ENCODE data around the gene MYEOV. TPM values are rescaled to one million over a fixed set of nuclear protein-coding genes. Genes with fewer than 3 reads are reported as not detected.

MYEOV gene
- total and polyA plus RNA-seq, 5 donors from 2014 or later: 1.0 TPM; not detected in 4

DNA sequence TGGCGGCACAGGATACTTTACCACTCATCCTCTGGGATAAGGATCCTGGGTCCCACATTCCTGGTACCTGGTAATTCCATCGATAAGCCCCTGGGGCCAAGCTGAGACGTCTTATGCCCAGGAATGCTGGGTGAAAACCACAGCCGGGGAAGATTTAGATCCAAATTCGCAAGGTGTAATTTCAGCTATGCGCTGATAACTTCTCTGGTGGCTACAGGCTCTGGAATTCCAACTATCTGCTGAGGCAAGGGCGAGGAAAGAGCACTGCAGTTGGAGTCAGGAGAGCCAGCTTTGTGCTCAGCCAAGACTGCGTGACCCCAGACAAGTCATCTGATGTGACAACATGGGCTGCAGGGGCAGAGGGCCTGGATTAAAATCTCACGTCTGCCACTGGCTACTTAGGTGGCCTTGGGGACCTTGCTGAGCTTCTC is 9.9 kb upstream of the MYEOV start:
- no peaks in the 10 kb centered on the region for H3K36me3 Mint-ChIP-seq

DNA sequence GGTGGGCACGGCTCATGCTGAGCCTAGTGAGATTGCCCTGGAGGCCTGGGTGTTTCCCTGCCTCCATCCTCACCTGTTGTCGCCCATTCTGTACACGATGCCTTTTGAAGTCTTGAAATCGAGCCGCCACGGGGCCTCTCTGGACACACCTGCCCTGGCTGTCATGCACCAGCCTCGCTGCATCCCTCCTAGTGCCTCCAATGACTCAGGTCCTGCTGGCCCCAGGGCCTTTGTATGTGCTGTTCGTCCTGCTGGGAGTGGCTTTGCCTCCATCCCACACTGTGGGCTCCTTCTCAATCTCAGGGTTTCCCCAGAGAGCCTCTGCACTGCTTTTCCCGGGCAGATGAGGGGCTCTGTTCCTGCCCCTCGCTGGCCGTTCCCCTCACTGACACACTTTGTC is 8.9 kb upstream of the MYEOV start:
- H3K4me3 ChIP-seq (ENCODE audit: low read depth, low read length): no peak overlapping the region
- no peaks in the 10 kb centered on the region for H3K9me3 ChIP-seq (ENCODE audit: control insufficient read depth in 2 of 2, low read length in 2 of 2)
- Mint-ChIP-seq H3K4me3 (no peak overlapping the region), H3K9me3 (peaks cover 0 to 2% (median 0%) of the 10 kb centered on the region in 7 donors), H3K36me3 (no peaks in the 10 kb centered on the region), H3K4me1 (no peaks in the 10 kb centered on the region), H3K27ac (peak overlapping the region in 1 of 3 donors; percentile 38), H3K27me3 (no peaks in the 10 kb centered on the region)
- no peaks in the 10 kb centered on the region for H3K36me3 ChIP-seq (ENCODE audit: control insufficient read depth, insufficient read depth, low read length)
- DNase-seq (no peak), ATAC-seq (ENCODE audit: low read depth in 2 of 2) (no peak)
- H3K27me3 ChIP-seq (ENCODE audit: control insufficient read depth, insufficient read depth, low read length): no peaks in the 10 kb centered on the region
- H3K27ac ChIP-seq (ENCODE audit: insufficient read depth, low read length, poor library complexity, severe bottlenecking): no peak overlapping the region
- H3K4me1 ChIP-seq (ENCODE audit: control insufficient read depth, insufficient read depth, low read length, poor library complexity, severe bottlenecking): no peaks in the 10 kb centered on the region

More for the DNA sequence above, 9.9 kb upstream of the MYEOV start:
- H3K27ac Mint-ChIP-seq: no peak overlapping the region
- no peaks in the 10 kb centered on the region for H3K27me3 ChIP-seq (ENCODE audit: control insufficient read depth, insufficient read depth, low read length)
- no peaks in the 10 kb centered on the region for H3K27me3 Mint-ChIP-seq
- H3K9me3 ChIP-seq (ENCODE audit: control insufficient read depth in 2 of 2, low read length in 2 of 2): no peaks in the 10 kb centered on the region
- H3K27ac ChIP-seq (ENCODE audit: insufficient read depth, low read length, poor library complexity, severe bottlenecking): no peak overlapping the region
- H3K4me1 ChIP-seq (ENCODE audit: control insufficient read depth, insufficient read depth, low read length, poor library complexity, severe bottlenecking): no peaks in the 10 kb centered on the region
- H3K9me3 Mint-ChIP-seq: peaks cover 0 to 2% (median 0%) of the 10 kb centered on the region in 7 donors
- no peak overlapping the region for H3K4me3 ChIP-seq (ENCODE audit: low read depth, low read length)
- no peak for DNase-seq
- H3K4me3 Mint-ChIP-seq: no peak overlapping the region
- no peaks in the 10 kb centered on the region for H3K4me1 Mint-ChIP-seq
- no peak for ATAC-seq (ENCODE audit: low read depth in 2 of 2)
- no peaks in the 10 kb centered on the region for H3K36me3 ChIP-seq (ENCODE audit: control insufficient read depth, insufficient read depth, low read length)

DNA sequence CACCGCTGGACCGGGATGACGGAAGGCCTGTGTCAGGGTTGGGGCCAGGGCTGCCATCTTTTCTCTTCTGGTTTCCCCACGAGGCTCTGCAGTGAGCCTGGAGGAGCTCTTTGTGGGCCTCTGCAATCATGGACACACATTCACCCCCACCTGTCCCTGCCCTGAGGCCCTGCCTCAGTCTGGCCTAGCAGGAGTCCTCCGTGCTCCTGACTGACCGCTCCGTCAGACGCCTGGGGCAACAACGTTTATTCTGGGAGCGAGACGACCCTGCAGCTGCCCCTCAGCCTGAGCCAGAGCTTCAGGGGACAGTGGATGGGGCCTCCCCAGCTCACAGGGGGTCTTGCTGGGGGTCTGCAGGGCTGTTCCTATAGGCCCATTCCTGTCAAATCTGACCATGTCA is 8.2 kb upstream of the MYEOV start:
- Mint-ChIP-seq H3K4me3 (no peak overlapping the region), H3K27ac (no peak overlapping the region), H3K27me3 (peaks cover 3% of the 10 kb centered on the region), H3K36me3 (no peaks in the 10 kb centered on the region), H3K4me1 (no peaks in the 10 kb centered on the region), H3K9me3 (peaks cover 0 to 2% (median 0%) of the 10 kb centered on the region in 7 donors)
- Histone ChIP-seq H3K36me3 (ENCODE audit: control insufficient read depth, insufficient read depth, low read length) (no peaks in the 10 kb centered on the region), H3K27ac (ENCODE audit: insufficient read depth, low read length, poor library complexity, severe bottlenecking) (no peak overlapping the region), H3K9me3 (ENCODE audit: control insufficient read depth in 2 of 2, low read length in 2 of 2) (no peaks in the 10 kb centered on the region), H3K27me3 (ENCODE audit: control insufficient read depth, insufficient read depth, low read length) (no peaks in the 10 kb centered on the region), H3K4me3 (ENCODE audit: low read depth, low read length) (no peak overlapping the region), H3K4me1 (ENCODE audit: control insufficient read depth, insufficient read depth, low read length, poor library complexity, severe bottlenecking) (no peaks in the 10 kb centered on the region)
- no peak for ATAC-seq (ENCODE audit: low read depth in 2 of 2)
- DNase-seq: no peak

DNA sequence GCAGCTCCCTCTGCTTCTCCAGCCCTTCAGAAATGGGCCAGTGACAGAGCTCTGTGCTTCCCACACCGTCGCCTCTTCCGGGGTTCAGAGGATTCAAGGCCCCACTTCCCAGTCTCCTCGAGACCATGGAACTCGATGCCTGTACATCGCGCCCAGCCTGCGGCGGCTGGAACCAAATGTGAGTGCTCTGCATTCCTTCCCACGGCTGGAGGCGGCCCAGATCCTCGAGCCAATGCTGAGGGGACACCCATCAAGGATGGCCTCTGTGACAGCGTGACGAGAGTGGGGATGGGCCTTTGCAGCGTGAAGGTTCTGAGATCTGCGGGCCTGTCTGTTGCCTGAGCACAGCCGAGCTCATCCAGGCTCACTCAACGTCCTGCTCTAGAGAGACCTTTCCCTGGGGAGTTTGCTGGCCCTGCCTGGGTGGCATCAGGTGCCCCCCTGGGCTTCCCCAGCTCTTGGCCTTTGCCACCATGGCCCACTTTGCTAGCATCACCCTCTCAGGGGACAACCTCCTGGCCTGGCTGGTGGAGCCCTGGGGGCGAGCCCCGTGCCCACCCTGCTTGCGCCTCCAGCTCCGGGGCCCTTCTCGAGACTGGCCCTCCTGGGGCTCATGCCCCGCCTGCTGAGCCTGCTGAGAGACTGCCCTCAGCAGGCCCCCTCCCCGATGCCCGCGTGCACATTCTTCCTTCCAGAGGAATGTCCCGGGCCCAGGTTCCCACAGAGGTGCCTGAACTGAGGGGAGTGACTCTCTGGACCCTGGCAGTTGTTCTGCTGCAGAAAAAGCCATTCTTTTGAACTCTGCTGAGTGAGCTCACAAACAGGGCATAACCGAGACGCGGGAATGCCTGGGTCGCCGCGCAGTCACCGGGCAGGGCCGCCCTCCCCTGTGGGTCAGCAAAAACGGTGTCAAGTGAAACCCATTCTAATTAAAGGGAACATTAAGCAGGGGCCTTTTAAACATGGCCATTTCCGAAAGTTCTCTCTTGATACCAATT is 7.3 kb upstream of the MYEOV start:
- H3K4me3 ChIP-seq (ENCODE audit: low read depth, low read length): no peak overlapping the region
- H3K27me3 ChIP-seq (ENCODE audit: control insufficient read depth, insufficient read depth, low read length): no peaks in the 10 kb centered on the region
- H3K36me3 Mint-ChIP-seq: no peaks in the 10 kb centered on the region
- no peak overlapping the region for H3K27ac ChIP-seq (ENCODE audit: insufficient read depth, low read length, poor library complexity, severe bottlenecking)
- ATAC-seq (ENCODE audit: low read depth in 2 of 2) (no peak), DNase-seq (no peak)
- H3K4me1 ChIP-seq (ENCODE audit: control insufficient read depth, insufficient read depth, low read length, poor library complexity, severe bottlenecking): no peaks in the 10 kb centered on the region
- H3K36me3 ChIP-seq (ENCODE audit: control insufficient read depth, insufficient read depth, low read length): no peaks in the 10 kb centered on the region
- H3K27ac Mint-ChIP-seq: no peak overlapping the region
- no peak overlapping the region for H3K4me3 Mint-ChIP-seq
- peaks cover 4% of the 10 kb centered on the region for H3K27me3 Mint-ChIP-seq
- H3K9me3 Mint-ChIP-seq: peaks cover 0 to 2% (median 0%) of the 10 kb centered on the region in 7 donors
- H3K9me3 ChIP-seq (ENCODE audit: control insufficient read depth in 2 of 2, low read length in 2 of 2): no peaks in the 10 kb centered on the region
- H3K4me1 Mint-ChIP-seq: no peaks in the 10 kb centered on the region

DNA sequence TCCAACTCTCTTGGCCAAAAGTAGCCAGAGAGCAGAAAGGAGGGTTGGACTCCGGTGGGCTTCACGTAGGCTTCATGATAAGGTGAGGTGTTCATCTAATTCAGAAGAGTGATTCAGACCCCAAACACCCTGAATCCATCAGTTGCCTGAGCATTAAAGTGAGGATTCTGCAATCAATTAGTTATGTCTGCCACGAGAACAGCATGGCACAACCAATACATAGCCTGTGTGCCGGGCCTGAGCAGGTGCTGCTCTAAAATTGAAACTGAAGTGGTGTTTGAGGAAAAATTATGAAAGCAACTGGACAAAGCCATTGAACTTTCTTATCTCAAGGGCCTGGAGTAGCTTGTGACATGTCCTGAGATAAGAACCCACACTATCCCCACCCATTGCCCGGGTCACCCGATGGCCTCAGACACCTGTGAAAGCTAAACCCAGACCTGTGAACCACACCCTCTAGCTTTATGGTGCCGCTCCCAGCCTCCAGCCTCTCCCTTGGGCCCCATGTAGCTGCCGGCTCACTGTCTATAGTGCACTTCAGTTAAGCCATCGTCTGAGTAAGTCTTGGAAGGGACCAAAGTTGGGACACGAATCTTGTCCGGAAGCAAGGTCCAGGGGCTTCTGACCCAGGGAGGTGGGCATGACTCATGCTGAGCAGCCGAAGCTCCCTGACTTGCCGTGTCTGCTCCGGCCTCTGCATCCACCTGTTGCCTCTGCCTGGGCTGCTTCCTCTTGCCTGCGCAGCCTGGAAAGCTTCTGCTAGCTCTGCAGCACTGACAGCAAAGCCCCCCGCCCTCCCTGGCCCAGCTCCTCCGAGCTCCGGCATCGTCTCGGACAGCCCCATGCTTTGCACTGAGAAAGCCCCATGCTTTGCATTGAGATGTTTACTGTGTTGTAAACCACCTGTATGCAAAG is 5.7 kb upstream of the MYEOV start:
- Histone ChIP-seq H3K4me3 (ENCODE audit: low read depth, low read length) (no peak overlapping the region), H3K27me3 (ENCODE audit: control insufficient read depth, insufficient read depth, low read length) (no peaks in the 10 kb centered on the region), H3K9me3 (ENCODE audit: control insufficient read depth in 2 of 2, low read length in 2 of 2) (no peaks in the 10 kb centered on the region), H3K27ac (ENCODE audit: insufficient read depth, low read length, poor library complexity, severe bottlenecking) (no peak overlapping the region), H3K36me3 (ENCODE audit: control insufficient read depth, insufficient read depth, low read length) (no peaks in the 10 kb centered on the region), H3K4me1 (ENCODE audit: control insufficient read depth, insufficient read depth, low read length, poor library complexity, severe bottlenecking) (no peaks in the 10 kb centered on the region)
- H3K4me3 Mint-ChIP-seq: no peak overlapping the region
- no peak for DNase-seq
- peaks cover 0 to 2% (median 0%) of the 10 kb centered on the region in 4 donors for H3K4me1 Mint-ChIP-seq
- no peak overlapping the region for H3K27ac Mint-ChIP-seq
- no peak for ATAC-seq (ENCODE audit: low read depth in 2 of 2)
- no peaks in the 10 kb centered on the region for H3K36me3 Mint-ChIP-seq
- H3K9me3 Mint-ChIP-seq: peaks cover 0 to 2% (median 0%) of the 10 kb centered on the region in 7 donors
- peaks cover 4% of the 10 kb centered on the region for H3K27me3 Mint-ChIP-seq

DNA sequence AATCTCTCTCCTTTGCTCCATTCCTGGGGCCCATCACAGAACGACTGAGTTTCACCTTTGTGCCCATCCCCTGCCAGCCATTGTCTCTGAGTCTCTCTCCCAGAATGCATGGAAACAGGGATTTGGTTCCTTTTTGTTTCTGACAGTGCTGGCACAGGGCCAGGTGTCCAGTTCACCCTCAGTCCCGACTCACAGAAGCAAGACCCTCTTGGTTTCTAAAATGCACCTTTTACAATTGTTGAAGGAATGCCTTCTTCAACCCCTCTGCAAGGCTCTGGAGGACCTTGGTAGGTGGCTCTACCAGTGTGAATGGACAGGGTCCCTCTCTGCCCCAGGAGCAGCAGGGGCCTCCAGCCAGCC is 5.1 kb upstream of the MYEOV start:
- Histone ChIP-seq H3K27me3 (ENCODE audit: control insufficient read depth, insufficient read depth, low read length) (no peaks in the 10 kb centered on the region), H3K36me3 (ENCODE audit: control insufficient read depth, insufficient read depth, low read length) (no peaks in the 10 kb centered on the region), H3K4me1 (ENCODE audit: control insufficient read depth, insufficient read depth, low read length, poor library complexity, severe bottlenecking) (peaks cover 4% of the 10 kb centered on the region), H3K27ac (ENCODE audit: insufficient read depth, low read length, poor library complexity, severe bottlenecking) (no peak overlapping the region), H3K9me3 (ENCODE audit: control insufficient read depth in 2 of 2, low read length in 2 of 2) (no peaks in the 10 kb centered on the region), H3K4me3 (ENCODE audit: low read depth, low read length) (no peak overlapping the region)
- Mint-ChIP-seq H3K4me1 (peaks cover 0 to 6% (median 0%) of the 10 kb centered on the region in 4 donors), H3K27ac (no peak overlapping the region), H3K27me3 (peaks cover 4% of the 10 kb centered on the region), H3K9me3 (peaks cover 0 to 2% (median 0%) of the 10 kb centered on the region in 7 donors), H3K36me3 (no peaks in the 10 kb centered on the region), H3K4me3 (no peak overlapping the region)
- ATAC-seq (ENCODE audit: low read depth in 2 of 2): no peak
- no peak for DNase-seq

DNA sequence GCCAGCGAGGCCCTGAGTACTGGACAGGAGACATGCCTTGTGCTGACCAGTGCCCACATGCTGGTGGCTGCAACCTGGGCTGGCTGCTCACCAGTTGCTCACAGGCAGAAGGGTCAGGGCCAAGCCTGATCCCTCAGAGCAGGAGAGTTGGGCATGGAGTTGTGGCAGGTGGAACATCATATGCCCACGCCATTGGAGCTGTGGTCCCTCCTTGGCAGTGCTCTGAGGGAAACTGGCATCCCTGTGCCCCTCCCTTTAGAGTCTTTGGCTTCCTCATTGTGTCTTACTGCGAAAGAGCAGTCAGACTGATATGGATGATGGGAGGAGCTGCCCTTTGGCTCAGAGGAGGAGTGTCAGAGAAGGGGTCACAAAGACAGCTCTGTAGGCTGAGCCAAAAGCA is 3.1 kb upstream of the MYEOV start:
- H3K4me1 ChIP-seq (ENCODE audit: control insufficient read depth, insufficient read depth, low read length, poor library complexity, severe bottlenecking): peaks cover 10% of the 10 kb centered on the region
- DNase-seq (no peak), ATAC-seq (ENCODE audit: low read depth in 2 of 2) (no peak)
- Mint-ChIP-seq H3K27me3 (peaks cover 4% of the 10 kb centered on the region), H3K27ac (no peak overlapping the region), H3K9me3 (peaks cover 0 to 2% (median 0%) of the 10 kb centered on the region in 7 donors), H3K4me3 (no peak overlapping the region), H3K36me3 (no peaks in the 10 kb centered on the region), H3K4me1 (peaks cover 0 to 17% (median 6%) of the 10 kb centered on the region in 4 donors)
- H3K27ac ChIP-seq (ENCODE audit: insufficient read depth, low read length, poor library complexity, severe bottlenecking): no peak overlapping the region
- H3K36me3 ChIP-seq (ENCODE audit: control insufficient read depth, insufficient read depth, low read length): no peaks in the 10 kb centered on the region
- no peaks in the 10 kb centered on the region for H3K9me3 ChIP-seq (ENCODE audit: control insufficient read depth in 2 of 2, low read length in 2 of 2)
- H3K4me3 ChIP-seq (ENCODE audit: low read depth, low read length): no peak overlapping the region
- no peaks in the 10 kb centered on the region for H3K27me3 ChIP-seq (ENCODE audit: control insufficient read depth, insufficient read depth, low read length)

Data from CD4-positive, CD25-positive, alpha-beta regulatory T cell (primary cell).